Islet precursor cell (in vitro differentiated cells): ENCODE measurements around the gene CCDC87.
A peak's percentile ranks its signal among the peaks of the same experiment; 100 is the strongest.
"Not testable (repeated sequence)": the region's sequence is repeated elsewhere in the genome, so short reads cannot be mapped to it uniquely, and the experiment has no call there.

ENCODE experiments used
- DNase-seq: peaks from one replicate; pipeline ENCODE4 v3.0.0-alpha.2; 2018

Gene CCDC87

DNA sequence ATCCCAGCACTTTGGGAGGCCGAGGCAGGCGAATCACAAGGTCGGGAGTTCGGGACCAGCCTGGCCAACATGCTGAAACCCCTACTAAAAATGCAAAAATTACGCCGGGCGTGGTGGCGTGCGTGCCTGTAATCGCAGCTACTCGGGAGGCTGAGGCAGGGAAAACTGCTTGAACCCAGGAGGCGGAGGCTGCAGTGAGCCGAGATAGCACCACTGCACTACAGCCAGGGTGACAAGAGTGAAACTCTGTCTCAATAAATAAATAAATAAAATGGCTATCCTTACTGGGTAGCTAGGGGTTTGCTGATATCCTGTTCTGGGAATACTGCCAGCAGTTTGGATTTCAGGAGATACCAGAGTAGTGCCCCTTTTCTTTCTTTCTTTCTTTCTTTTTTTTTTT is 21.2 kb upstream of the CCDC87 start:
- no peak for DNase-seq

DNA sequence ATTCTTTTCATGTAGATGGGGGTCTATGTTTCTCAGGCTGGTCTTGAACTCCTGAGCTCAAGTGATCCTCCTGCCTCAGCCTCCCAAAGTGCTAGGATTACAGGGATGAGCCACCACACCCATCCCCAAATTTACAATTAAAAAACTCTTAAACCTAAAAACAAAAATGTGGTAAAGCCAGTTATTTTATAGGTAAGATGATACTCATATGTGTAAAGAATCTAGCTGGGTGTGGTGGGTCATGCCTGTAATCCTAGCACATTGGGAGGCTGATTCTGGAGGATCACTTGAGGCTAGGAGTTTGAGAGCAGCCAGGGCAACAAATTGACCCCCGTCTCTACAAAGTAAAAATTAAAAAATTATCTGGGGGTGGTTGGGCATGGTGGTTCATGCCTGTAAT is 19.6 kb upstream of the CCDC87 start:
- DNase-seq: no peak

DNA sequence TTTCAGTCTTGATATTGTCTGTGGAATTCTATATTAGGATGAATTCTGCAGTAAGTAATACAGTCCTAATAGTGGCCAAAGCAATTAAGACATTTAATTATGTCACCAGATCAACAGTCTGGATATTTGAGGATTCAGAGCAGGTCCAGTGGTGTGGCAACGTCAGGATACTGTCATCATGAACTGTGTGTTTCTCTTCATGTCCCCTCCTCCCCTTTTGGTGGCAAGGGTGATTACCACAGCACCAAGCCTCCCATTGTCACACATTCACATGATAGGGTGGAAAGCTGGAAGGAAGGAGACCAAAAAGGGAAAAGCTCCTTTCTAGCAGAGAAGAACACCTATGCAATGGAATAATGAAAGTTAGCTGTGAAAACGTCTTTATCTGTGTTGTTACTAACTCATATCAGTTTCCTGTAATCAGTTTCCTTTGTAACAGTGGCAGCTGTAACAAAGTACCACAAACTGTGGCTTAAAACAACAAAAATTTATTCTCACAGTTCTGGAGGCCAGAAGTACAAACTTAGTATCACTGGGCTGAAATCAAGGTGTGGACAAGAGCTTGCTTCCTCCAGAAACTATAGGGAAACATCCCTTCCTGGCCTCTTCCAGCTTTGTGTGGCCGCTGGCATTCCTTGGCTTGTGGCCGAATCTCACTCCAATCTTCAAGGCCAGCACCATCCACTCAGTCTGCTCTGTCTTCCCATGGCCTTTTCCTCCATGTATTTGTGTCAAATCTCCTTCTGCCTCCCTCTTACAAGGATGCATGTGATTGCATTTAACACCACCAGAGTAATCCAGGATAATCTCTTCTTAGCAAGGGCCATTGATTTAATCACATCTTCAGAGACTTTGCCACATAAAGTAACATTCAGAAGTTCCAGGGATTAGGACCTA is 17.1 kb upstream of the CCDC87 start:
- no peak for DNase-seq

- DNase-seq: no peak
These were observed 14.4 kb upstream of the CCDC87 start for GRCh38 chr11:66607126-66607834.

DNA sequence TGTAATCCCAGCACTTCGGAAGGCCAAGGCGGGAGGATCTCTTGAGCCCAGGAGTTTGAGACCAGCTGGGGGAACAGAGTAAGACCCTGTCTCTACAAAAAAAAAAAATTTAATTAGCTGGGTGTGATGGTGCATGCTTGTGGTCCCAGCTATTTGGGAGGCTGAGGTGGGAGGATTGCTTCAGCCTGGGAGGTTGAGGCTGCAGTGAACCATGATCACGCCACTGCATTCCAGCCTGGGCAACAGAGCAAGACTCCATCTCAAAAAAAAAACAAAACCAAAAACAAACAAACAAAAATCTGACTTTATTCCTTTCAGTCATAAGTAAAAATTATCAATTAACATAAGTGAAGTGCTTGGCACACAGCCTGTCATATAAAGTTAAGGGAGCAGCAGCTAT is 13.7 kb upstream of the CCDC87 start:
- not testable (repeated sequence) for DNase-seq

DNA sequence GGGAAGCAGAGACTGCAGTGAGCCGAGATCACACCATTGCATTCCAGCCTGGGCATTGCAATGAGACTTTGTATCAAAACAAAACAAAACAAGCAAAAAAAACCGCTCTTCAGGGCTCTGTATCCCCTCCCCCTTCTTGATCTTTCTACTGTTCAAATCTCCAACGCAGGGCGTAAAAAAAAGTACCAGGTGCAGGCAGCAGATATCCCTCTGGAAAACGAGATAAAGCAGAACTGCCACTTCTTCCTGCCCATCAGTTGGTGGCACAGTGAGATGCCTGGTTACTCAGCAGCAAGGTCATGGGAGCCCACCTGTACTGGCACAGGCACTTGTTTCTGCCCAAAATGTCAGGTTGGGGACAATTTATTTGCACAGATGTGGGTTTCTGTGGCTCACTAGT is 11.3 kb upstream of the CCDC87 start:
- no peak for DNase-seq

DNA sequence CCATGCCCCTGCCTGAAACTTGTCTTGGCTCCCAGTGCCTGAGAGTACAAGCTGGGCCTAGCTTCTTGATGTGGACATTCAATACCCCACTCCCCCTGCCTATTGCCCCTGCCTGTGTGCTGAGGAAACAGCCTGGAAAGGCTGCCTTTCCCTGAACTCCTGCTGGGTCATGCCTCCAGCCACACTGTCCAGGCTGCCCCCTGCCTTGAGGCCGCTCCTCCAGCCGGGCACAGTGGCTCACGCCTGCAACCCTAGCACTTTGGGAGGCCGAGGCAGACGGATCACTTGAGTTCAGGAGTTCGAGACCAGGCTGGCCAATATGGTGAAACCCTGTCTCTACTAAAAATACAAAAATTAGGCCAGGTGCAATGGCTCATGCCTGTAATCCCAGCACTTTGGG is 10.2 kb upstream of the CCDC87 start:
- DNase-seq: no peak

GRCh38 chr11:66600631-66601233 is 7.9 kb upstream of the CCDC87 start:
- DNase-seq: no peak

GRCh38 chr11:66600219-66600618 is 7.4 kb upstream of the CCDC87 start:
- DNase-seq: no peak

DNA sequence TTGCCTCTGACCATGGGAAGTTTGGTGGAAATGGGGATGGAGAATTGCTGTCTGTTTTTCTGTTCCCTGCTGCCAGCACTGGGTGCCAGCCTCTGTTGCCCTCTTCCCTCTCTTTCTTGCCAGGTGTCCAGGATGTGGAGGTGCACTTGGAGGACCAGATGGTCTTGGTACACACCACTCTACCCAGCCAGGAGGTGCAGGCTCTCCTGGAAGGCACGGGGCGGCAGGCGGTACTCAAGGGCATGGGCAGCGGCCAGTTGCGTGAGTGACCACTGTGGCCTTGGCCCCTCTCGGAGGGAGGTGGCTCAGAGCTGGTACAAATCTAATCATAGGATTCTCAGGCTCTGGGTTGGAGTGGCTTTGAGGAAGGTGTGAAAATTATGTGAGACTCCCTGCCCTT is 6.1 kb upstream of the CCDC87 start:
- no peak for DNase-seq

GRCh38 chr11:66595245-66595904 is 2.5 kb upstream of the CCDC87 start:
- DNase-seq: no peak

GRCh38 chr11:66593650-66594049 is 787 bp upstream of the CCDC87 start:
- no peak for DNase-seq

GRCh38 chr11:66593303-66593635 is 406 bp upstream of the CCDC87 start:
- DNase-seq: no peak

- no peak for DNase-seq
These were observed 1.7 kb downstream of the CCDC87 start for GRCh38 chr11:66591175-66591574.

GRCh38 chr11:66589996-66590675 is 2.7 kb downstream of the CCDC87 start:
- no peak for DNase-seq

- DNase-seq: not testable (repeated sequence)
These were observed 3.5 kb downstream of the CCDC87 start for GRCh38 chr11:66589315-66589714.

DNA sequence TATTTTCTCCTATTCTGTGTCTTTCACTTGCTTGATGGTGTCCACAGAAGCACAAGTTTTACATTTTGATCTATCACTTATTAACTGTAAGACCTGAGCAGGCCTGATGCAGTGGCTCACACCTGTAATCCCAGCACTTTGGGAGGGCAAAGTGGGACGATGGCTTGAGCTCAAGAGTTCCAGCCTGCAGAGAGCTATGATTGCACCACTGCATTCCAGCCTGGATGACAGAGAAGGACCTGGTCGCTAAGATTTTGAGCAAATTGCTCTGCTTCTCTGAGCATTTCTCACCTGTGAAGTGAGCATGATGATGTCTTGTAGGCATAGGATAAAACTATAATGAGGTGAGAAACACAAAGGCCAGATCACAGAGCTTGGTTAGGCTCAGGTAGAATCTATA is 6.7 kb downstream of the CCDC87 start:
- no peak for DNase-seq

GRCh38 chr11:66585447-66585846 is 7.4 kb downstream of the CCDC87 start:
- DNase-seq: not testable (repeated sequence)

GRCh38 chr11:66582565-66583147 is 10.2 kb downstream of the CCDC87 start:
- DNase-seq: peak; percentile 82

DNA sequence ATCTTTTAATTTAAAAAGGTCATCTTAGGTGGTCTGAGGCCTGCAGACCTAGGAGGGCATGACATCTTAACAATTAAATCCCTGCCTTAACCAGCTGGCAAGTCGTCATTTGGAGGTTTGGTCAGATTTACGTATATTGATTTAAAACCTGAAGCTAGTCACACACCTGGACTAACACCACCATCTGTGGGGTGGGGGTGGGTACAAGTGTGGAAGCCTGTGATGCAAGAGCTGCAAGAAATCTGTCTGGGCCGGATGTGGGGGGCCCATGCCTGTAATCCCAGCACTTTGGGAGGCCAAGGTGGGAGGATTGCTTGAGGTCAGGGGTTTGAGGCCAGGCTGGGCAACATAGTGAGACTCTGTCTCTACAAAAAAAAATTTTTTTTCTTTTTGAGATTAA is 11.6 kb downstream of the CCDC87 start:
- DNase-seq: no peak

DNA sequence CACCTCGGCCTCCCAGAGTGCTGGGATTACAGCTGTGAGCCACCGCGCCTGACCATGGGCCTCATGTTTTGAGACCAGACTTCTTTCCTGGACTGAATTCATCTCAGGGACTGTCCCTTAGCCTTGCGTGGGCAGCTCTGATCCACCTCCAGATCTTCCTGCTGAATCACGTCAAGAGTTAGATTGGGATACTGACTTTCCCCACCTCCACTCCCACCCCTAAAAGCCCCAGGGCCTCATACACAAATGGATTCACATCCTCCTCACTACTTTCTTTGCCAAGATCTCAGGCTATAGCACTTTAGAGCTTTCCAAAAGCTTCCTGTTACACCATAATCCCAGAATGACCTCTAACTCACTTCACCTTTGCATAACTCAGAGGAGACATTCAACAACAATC is 12.1 kb downstream of the CCDC87 start:
- no peak for DNase-seq

- peak; percentile 85 for DNase-seq
These were observed 13.8 kb downstream of the CCDC87 start for GRCh38 chr11:66579017-66579606.
